Measurements from ENCODE around the gene RAPGEF3. TPM values are rescaled to one million over a fixed set of nuclear protein-coding genes. Genes with fewer than 3 reads are reported as not detected.
A peak's percentile ranks its signal among the peaks of the same experiment; 100 is the strongest.

The RAPGEF3 gene
- total RNA-seq, 1 donor from 2014 or later, result 1.4 TPM

DNA sequence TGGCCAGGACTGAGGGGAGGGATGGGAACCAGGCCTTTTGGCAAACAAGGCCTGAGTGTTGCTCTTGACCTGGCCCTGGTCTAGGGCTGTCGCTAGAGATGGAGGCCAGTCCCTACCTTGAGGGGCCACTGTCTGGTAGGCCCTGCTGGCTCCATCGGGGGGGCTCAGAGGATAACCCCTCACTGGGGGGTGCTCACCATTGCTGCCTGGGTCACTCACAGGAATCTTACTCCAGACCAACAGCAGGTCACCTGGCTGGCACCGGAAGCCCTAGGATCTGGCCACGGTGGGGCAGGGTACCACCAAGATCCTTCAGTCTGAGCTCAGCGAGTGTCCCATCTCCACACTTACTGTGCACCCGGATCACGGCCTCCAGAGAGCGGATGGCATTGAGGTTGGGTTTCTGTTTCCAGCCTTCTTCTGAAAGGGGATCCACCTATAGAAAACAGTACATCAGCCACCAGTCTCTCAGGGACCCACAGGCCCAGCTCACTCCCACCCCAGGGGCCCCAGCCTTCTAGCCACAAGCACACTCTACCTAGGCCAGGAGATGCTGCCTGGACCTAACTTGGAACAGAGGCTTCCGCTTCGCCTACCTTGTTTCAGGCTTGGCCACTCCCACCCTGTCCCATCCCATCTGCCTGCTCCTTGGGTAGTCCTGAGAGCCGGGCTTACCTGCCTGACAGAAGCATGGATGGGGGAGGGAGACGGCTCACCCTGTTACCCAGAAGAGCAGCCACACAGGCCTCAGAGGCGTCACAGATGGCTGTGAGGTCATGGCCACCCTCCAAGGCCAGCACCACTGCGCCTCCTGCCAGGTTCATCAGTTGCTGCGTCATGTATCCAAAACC lies 26.6 kb upstream of the RAPGEF3 start:
- Mint-ChIP-seq H3K27ac (ENCODE audit: unreplicated experiment) (no peak overlapping the region), H3K4me1 (no peaks in the 10 kb centered on the region), H3K4me3 (no peak overlapping the region), H3K9me3 (no peaks in the 10 kb centered on the region), H3K36me3 (ENCODE audit: low read depth) (peaks cover 11% of the 10 kb centered on the region), H3K27me3 (ENCODE audit: low read depth) (no peaks in the 10 kb centered on the region)
- DNase-seq (ENCODE audit: low read depth, low spot score), result no peak
- TF ChIP-seq, protein P1, sequence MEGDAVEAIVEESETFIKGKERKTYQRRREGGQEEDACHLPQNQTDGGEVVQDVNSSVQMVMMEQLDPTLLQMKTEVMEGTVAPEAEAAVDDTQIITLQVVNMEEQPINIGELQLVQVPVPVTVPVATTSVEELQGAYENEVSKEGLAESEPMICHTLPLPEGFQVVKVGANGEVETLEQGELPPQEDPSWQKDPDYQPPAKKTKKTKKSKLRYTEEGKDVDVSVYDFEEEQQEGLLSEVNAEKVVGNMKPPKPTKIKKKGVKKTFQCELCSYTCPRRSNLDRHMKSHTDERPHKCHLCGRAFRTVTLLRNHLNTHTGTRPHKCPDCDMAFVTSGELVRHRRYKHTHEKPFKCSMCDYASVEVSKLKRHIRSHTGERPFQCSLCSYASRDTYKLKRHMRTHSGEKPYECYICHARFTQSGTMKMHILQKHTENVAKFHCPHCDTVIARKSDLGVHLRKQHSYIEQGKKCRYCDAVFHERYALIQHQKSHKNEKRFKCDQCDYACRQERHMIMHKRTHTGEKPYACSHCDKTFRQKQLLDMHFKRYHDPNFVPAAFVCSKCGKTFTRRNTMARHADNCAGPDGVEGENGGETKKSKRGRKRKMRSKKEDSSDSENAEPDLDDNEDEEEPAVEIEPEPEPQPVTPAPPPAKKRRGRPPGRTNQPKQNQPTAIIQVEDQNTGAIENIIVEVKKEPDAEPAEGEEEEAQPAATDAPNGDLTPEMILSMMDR (conservative IDR thresholded peaks at IDR 0.05), result no peak

DNA sequence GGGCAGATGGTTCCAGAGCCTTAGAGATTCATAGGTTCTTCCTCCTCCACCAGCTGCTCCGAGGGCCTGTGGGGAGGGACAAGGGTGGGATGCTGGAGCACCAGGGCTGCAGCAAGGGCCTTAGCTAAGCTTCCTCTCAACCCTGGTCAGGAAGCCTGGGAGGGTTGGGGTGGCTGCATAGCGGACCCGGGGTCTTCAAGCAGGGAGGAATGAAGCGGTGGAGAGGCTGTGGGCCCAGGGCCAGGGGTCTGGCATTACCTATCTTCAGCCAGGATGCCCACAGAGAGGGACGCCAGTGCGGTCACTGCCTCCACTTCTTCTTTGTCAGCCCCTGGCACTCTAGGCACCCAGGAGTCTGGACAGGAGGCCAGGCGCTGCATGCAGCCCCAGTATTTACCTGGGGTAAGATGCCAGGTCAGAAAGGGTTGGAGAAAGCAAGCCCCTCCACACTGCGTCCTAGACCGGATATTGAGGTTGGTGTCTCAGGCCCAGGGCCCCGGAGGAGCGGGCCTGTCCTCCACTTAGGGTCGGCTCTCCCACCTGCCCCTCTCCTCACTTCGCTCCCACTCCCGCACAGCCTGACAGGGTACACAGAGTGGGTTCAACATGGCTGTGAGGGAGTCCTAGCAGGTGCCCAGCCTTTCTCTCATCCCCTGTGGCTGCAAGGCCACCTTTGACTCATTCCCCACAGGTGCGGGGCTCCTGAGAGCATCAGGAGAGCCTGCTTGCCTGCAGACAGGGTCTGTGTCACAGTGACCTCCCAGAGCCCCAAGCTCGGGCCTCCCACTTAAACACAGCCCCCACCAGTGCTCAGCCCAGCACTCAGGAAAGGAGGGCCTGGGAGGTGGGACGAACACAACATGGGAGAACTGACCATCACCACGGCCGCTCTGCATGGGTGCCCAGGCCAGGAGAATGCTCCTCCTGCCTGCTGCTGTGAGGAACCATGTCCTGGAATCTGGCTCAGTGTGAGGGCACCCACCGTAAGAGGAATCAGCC lies 25.4 kb upstream of the RAPGEF3 start:
- DNase-seq (ENCODE audit: low read depth, low spot score), result no peak
- H3K27me3 Mint-ChIP-seq (ENCODE audit: low read depth), result no peaks in the 10 kb centered on the region
- H3K36me3 Mint-ChIP-seq (ENCODE audit: low read depth), result peaks cover 11% of the 10 kb centered on the region
- H3K9me3 Mint-ChIP-seq, result no peaks in the 10 kb centered on the region
- peak overlapping the region; percentile 23 for H3K4me3 Mint-ChIP-seq
- TF ChIP-seq, protein P1 (conservative IDR thresholded peaks at IDR 0.05), result no peak
- no peak overlapping the region for H3K27ac Mint-ChIP-seq (ENCODE audit: unreplicated experiment)
- peaks cover 3% of the 10 kb centered on the region for H3K4me1 Mint-ChIP-seq

DNA sequence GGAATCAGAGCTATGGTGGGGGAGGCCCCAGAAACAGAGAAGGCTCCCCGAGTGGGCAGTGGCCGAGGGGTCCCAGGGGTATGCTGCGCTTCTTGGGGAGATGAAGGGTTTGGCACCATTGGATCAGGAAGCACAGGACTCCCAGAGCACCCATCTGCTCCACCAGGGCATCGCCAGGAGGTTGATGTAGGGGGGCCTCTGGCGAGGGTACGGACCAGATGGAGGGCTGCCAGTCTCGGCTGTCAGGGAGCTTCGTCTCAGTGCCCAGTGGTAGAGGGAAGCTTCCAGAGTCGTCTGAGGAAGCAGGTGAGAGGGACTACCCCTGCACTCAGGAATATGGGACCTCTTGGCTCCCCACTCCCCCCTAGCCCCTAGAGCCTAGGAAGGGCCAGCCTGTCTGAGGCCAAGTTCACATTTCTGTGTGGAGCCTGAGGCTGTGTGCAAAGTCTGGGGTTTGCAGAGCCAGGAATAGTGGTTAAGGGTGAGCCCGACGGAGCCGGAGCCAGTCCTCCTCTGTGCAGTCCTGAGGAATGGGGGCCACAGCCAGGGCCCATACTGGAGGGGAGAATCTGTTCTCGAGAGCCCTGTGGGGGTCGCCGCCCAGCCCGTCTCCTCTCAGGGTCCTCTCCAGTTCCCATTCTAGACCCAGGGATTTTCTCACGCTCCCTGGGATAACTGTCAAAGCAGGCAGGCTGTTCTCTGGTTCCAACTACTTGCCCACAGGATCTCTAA lies 24.5 kb upstream of the RAPGEF3 start:
- H3K27ac Mint-ChIP-seq (ENCODE audit: unreplicated experiment), result no peak overlapping the region
- DNase-seq (ENCODE audit: low read depth, low spot score), result no peak
- H3K27me3 Mint-ChIP-seq (ENCODE audit: low read depth), result no peaks in the 10 kb centered on the region
- no peaks in the 10 kb centered on the region for H3K9me3 Mint-ChIP-seq
- peaks cover 7% of the 10 kb centered on the region for H3K36me3 Mint-ChIP-seq (ENCODE audit: low read depth)
- H3K4me3 Mint-ChIP-seq, result no peak overlapping the region
- peaks cover 10% of the 10 kb centered on the region for H3K4me1 Mint-ChIP-seq
- TF ChIP-seq, protein P1 (conservative IDR thresholded peaks at IDR 0.05), result no peak

DNA sequence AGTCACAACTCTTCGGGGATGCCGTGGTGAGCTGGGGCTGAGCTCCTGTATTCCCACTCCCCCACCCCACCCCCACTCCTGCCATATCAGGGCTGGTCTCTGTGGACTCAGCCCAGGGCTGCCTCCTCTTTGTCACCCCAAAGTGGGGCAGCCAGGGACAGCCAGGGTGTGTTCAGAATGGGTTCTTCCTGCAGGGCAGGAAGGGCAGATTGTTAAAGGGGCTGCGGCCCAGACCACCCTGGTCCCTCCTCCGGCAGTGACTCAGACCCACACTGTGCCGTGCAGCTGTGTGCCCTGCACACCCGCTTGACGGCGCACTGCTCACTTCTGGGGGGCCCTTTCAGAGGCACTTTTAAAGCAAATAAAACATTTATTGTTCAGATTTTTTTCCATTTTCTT lies 23.7 kb upstream of the RAPGEF3 start:
- Mint-ChIP-seq H3K36me3 (ENCODE audit: low read depth) (peaks cover 3% of the 10 kb centered on the region), H3K4me1 (peaks cover 18% of the 10 kb centered on the region), H3K27me3 (ENCODE audit: low read depth) (peaks cover 3% of the 10 kb centered on the region), H3K4me3 (no peak overlapping the region), H3K27ac (ENCODE audit: unreplicated experiment) (peak overlapping the region; percentile 60), H3K9me3 (no peaks in the 10 kb centered on the region)
- no peak for DNase-seq (ENCODE audit: low read depth, low spot score)
- TF ChIP-seq, protein P1 (conservative IDR thresholded peaks at IDR 0.05), result no peak
